Activated effector memory CD4-positive, alpha-beta T cell treated with anti-CD3 and anti-CD28 coated beads, Interleukin-2, amount 50 U/mL, for 16 hours (primary cell): ENCODE results near the gene NEUROG3.
"Not testable (repeated sequence)": the region's sequence is repeated elsewhere in the genome, so short reads cannot be mapped to it uniquely, and the experiment has no call there.

Experiments used
- DNase-seq: peaks from one replicate; pipeline ENCODE4 v3.0.0-alpha.2; 2020

The NEUROG3 gene

GRCh38 chr10:69571618-69572158 lies 1.5 kb downstream of the NEUROG3 start:
- DNase-seq, result no peak

- DNase-seq, result no peak
Measured at GRCh38 chr10:69570050-69570816, 3.0 kb downstream of the NEUROG3 start.

- DNase-seq, result no peak
Measured at GRCh38 chr10:69569396-69569934, 3.8 kb downstream of the NEUROG3 start.

GRCh38 chr10:69568472-69569395 lies 4.5 kb downstream of the NEUROG3 start:
- no peak for DNase-seq

- no peak for DNase-seq
Measured at GRCh38 chr10:69567920-69568319, 5.3 kb downstream of the NEUROG3 start.

GRCh38 chr10:69562731-69563254 lies 10.4 kb downstream of the NEUROG3 start:
- DNase-seq, result no peak

- no peak for DNase-seq
Measured at GRCh38 chr10:69559525-69559924, 13.7 kb downstream of the NEUROG3 start.

GRCh38 chr10:69558559-69558958 lies 14.7 kb downstream of the NEUROG3 start:
- no peak for DNase-seq

GRCh38 chr10:69554611-69555010 lies 18.6 kb downstream of the NEUROG3 start:
- no peak for DNase-seq

GRCh38 chr10:69553328-69553727 lies 19.9 kb downstream of the NEUROG3 start:
- no peak for DNase-seq

GRCh38 chr10:69552268-69552667 lies 21.0 kb downstream of the NEUROG3 start:
- DNase-seq, result no peak

- no peak for DNase-seq
Measured at GRCh38 chr10:69549959-69550358, 23.3 kb downstream of the NEUROG3 start.

- no peak for DNase-seq
Measured at GRCh38 chr10:69541463-69541862, 31.8 kb downstream of the NEUROG3 start.

GRCh38 chr10:69538461-69538860 lies 34.8 kb downstream of the NEUROG3 start:
- DNase-seq, result no peak

GRCh38 chr10:69537449-69537848 lies 35.8 kb downstream of the NEUROG3 start:
- DNase-seq, result no peak

GRCh38 chr10:69536521-69536920 lies 36.7 kb downstream of the NEUROG3 start:
- DNase-seq, result not testable (repeated sequence)

- DNase-seq, result no peak
Measured at GRCh38 chr10:69533658-69534057, 39.6 kb downstream of the NEUROG3 start.

- no peak for DNase-seq
Measured at GRCh38 chr10:69527961-69528360, 45.3 kb downstream of the NEUROG3 start.
